ENCODE measurements around the gene SPIB. TPM values are rescaled to one million over a fixed set of nuclear protein-coding genes. Genes with fewer than 3 reads are reported as not detected.
"Not testable (repeated sequence)": the region's sequence is repeated elsewhere in the genome, so short reads cannot be mapped to it uniquely, and the experiment has no call there.

SPIB gene
- total and polyA plus RNA-seq, 3 experiments from 2014 or later, result 0.52 to 2.2 (median 1.00) TPM

- Histone ChIP-seq H3K4me3 (ENCODE audit: low read length) (no peak overlapping the region), H3K27me3 (ENCODE audit: insufficient read depth, low read length, poor library complexity, severe bottlenecking) (no peaks in the 10 kb centered on the region), H3K36me3 (ENCODE audit: insufficient read depth, low read length) (no peaks in the 10 kb centered on the region), H3K4me1 (ENCODE audit: insufficient read depth, low read length) (no peaks in the 10 kb centered on the region), H3K27ac (ENCODE audit: low read depth, low read length) (no peak overlapping the region), H3K9me3 (ENCODE audit: low read length) (no peaks in the 10 kb centered on the region)
- ChIA-PET POLR2A (no interaction called here), CTCF (interaction anchor here (1.9 kb wide), 1 partner anchor 109 kb away, joined by 5 read pairs; no protein-coding TSS in a partner anchor)
- no peak overlapping the region for H3K4me3 Mint-ChIP-seq
- peaks cover 6 to 21% of the 10 kb centered on the region in 2 donors for H3K27me3 Mint-ChIP-seq
- peaks cover 0 to 1% (median 0%) of the 10 kb centered on the region in 3 donors for H3K4me1 Mint-ChIP-seq
- no peak overlapping the region for H3K27ac Mint-ChIP-seq
- DNase-seq, result no peak
- H3K36me3 Mint-ChIP-seq, result peaks cover 0 to 1% (median 0%) of the 10 kb centered on the region in 3 donors
- no peaks in the 10 kb centered on the region for H3K9me3 Mint-ChIP-seq
Measured at GRCh38 chr19:50465986-50466705, 47.4 kb downstream of the SPIB start.

DNA sequence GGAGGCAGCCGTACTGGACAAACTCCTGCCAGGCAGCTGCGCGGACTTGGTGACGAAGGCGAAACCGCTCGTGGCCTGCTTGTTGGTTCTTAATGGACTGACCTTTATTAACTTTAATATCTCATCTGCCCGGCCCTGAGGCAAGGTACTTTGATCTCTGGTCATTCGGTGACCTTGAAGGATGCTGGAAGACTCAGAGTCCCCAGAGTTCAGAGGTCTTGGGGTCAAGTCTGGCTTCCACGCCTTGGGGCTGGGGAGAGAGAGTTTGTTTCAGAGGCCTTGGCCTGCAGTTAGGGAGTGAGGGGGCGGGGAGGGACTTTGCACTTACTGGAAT lies 47.9 kb downstream of the SPIB start:
- Mint-ChIP-seq H3K36me3 (peaks cover 0 to 1% (median 0%) of the 10 kb centered on the region in 3 donors), H3K9me3 (no peaks in the 10 kb centered on the region), H3K27me3 (peaks cover 6 to 18% of the 10 kb centered on the region in 2 donors), H3K4me1 (no peaks in the 10 kb centered on the region), H3K27ac (no peak overlapping the region), H3K4me3 (no peak overlapping the region)
- Histone ChIP-seq H3K27ac (ENCODE audit: low read depth, low read length) (no peak overlapping the region), H3K36me3 (ENCODE audit: insufficient read depth, low read length) (no peaks in the 10 kb centered on the region), H3K4me1 (ENCODE audit: insufficient read depth, low read length) (no peaks in the 10 kb centered on the region), H3K4me3 (ENCODE audit: low read length) (no peak overlapping the region), H3K9me3 (ENCODE audit: low read length) (no peaks in the 10 kb centered on the region), H3K27me3 (ENCODE audit: insufficient read depth, low read length, poor library complexity, severe bottlenecking) (no peaks in the 10 kb centered on the region)
- DNase-seq, result no peak
- ChIA-PET CTCF (interaction anchor here (1.9 kb wide), 1 partner anchor 109 kb away, joined by 5 read pairs; no protein-coding TSS in a partner anchor), POLR2A (no interaction called here)

DNA sequence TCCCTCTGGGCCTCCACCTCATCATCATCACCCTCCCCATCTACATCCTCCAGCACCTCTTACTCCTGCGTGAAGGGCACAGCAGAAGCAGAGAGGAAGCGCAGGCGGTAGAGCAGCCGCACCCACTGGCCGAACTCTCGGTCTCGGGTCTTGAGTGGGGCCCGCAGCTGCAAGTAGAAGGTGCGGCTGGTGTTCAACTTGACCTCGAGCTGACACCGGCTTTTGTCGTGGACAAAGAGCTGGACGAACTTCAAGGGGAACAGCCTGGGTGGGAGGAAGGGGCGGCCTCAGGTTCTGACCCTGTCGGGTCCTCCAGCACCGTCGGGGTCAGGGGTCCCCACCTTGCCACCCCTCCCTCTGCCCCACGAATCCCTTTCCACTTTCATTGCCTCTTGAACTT lies 48.8 kb downstream of the SPIB start:
- POLR2A ChIA-PET, result no interaction called here
- H3K9me3 Mint-ChIP-seq, result no peaks in the 10 kb centered on the region
- peaks cover 6 to 18% of the 10 kb centered on the region in 2 donors for H3K27me3 Mint-ChIP-seq

GRCh38 chr19:50468818-50469217 lies 50.1 kb downstream of the SPIB start:
- no peak overlapping the region for H3K27ac ChIP-seq (ENCODE audit: low read depth, low read length)
- Mint-ChIP-seq H3K36me3 (no peaks in the 10 kb centered on the region), H3K27me3 (peaks cover 4 to 14% of the 10 kb centered on the region in 2 donors), H3K9me3 (no peaks in the 10 kb centered on the region), H3K27ac (peak overlapping the region in 1 of 8 donors; percentile 47), H3K4me3 (no peak overlapping the region), H3K4me1 (no peaks in the 10 kb centered on the region)
- no peak overlapping the region for H3K4me3 ChIP-seq (ENCODE audit: low read length)
- H3K27me3 ChIP-seq (ENCODE audit: insufficient read depth, low read length, poor library complexity, severe bottlenecking), result no peaks in the 10 kb centered on the region
- H3K36me3 ChIP-seq (ENCODE audit: insufficient read depth, low read length), result no peaks in the 10 kb centered on the region
- no peaks in the 10 kb centered on the region for H3K9me3 ChIP-seq (ENCODE audit: low read length)
- no peaks in the 10 kb centered on the region for H3K4me1 ChIP-seq (ENCODE audit: insufficient read depth, low read length)
- CTCF ChIA-PET, result no interaction called here
- POLR2A ChIA-PET, result no interaction called here
- no peak for DNase-seq

More for the DNA sequence above, 48.8 kb downstream of the SPIB start:
- H3K9me3 ChIP-seq (ENCODE audit: low read length), result no peaks in the 10 kb centered on the region
- H3K36me3 ChIP-seq (ENCODE audit: insufficient read depth, low read length), result no peaks in the 10 kb centered on the region
- H3K27ac ChIP-seq (ENCODE audit: low read depth, low read length), result no peak overlapping the region
- Mint-ChIP-seq H3K27ac (no peak overlapping the region), H3K4me3 (no peak overlapping the region), H3K4me1 (no peaks in the 10 kb centered on the region), H3K36me3 (peaks cover 0 to 1% (median 0%) of the 10 kb centered on the region in 3 donors)
- DNase-seq, result no peak
- H3K27me3 ChIP-seq (ENCODE audit: insufficient read depth, low read length, poor library complexity, severe bottlenecking), result no peaks in the 10 kb centered on the region
- no peak overlapping the region for H3K4me3 ChIP-seq (ENCODE audit: low read length)
- CTCF ChIA-PET, result no interaction called here
- H3K4me1 ChIP-seq (ENCODE audit: insufficient read depth, low read length), result no peaks in the 10 kb centered on the region

GRCh38 chr19:50473336-50473735 lies 54.6 kb downstream of the SPIB start:
- H3K27me3 Mint-ChIP-seq; H3K27me3 ChIP-seq (ENCODE audit: insufficient read depth, low read length, poor library complexity, severe bottlenecking); H3K4me3 ChIP-seq (ENCODE audit: low read length); H3K9me3 Mint-ChIP-seq; H3K36me3 ChIP-seq (ENCODE audit: insufficient read depth, low read length); DNase-seq; H3K4me3 Mint-ChIP-seq; POLR2A ChIA-PET; H3K27ac ChIP-seq (ENCODE audit: low read depth, low read length); H3K9me3 ChIP-seq (ENCODE audit: low read length): not testable (repeated sequence)
- CTCF ChIA-PET, result interaction anchor here (0.9 kb wide), 1 partner anchor 97 kb away, joined by 3 read pairs; the partner anchor contains the start of gene NR1H2
- H3K36me3 Mint-ChIP-seq, result peaks cover 0 to 18% (median 0%) of the 10 kb centered on the region in 3 donors
- H3K27ac Mint-ChIP-seq, result peak overlapping the region in 4 of 8 donors; percentile 13 to 82 (median 38)
- H3K4me1 Mint-ChIP-seq, result peaks cover 19 to 26% (median 21%) of the 10 kb centered on the region in 3 donors
- peaks cover 15% of the 10 kb centered on the region for H3K4me1 ChIP-seq (ENCODE audit: insufficient read depth, low read length)

DNA sequence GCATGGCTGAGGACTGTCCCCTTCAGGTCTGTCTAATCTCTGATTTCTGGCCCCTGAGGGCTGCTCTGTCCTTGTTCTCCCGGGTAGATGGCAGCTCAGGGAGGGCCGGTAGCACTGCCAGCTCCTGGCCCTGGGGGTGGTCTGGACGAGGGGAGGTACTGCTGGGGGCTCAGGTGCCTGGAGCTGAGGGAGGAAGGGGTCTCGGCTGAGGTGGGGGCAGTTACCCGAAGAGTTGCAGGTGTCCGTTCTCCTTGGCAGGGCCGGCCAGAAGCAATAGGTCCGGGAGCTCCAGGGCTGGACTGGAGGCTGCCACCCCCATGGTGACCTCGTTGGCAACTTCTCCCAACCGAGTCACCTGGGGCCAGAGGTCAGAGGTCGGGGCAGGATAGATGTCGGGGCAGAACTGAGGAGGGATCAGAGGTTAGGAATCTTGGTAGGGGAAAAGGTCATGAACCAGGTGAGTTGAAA lies 56.4 kb downstream of the SPIB start:
- no peak for DNase-seq
- Histone ChIP-seq H3K36me3 (ENCODE audit: insufficient read depth, low read length) (peaks cover 7% of the 10 kb centered on the region), H3K27ac (ENCODE audit: low read depth, low read length) (no peak overlapping the region), H3K9me3 (ENCODE audit: low read length) (no peaks in the 10 kb centered on the region), H3K27me3 (ENCODE audit: insufficient read depth, low read length, poor library complexity, severe bottlenecking) (no peaks in the 10 kb centered on the region), H3K4me3 (ENCODE audit: low read length) (no peak overlapping the region), H3K4me1 (ENCODE audit: insufficient read depth, low read length) (peaks cover 26% of the 10 kb centered on the region)
- Mint-ChIP-seq H3K27ac (peak overlapping the region; percentile 60 to 98 (median 84)), H3K36me3 (peaks cover 0 to 30% (median 0%) of the 10 kb centered on the region in 3 donors), H3K9me3 (no peaks in the 10 kb centered on the region), H3K4me3 (peak overlapping the region; percentile 30 to 99 (median 95)), H3K4me1 (peaks cover 23 to 34% (median 24%) of the 10 kb centered on the region in 3 donors), H3K27me3 (peaks cover 0 to 2% of the 10 kb centered on the region in 2 donors)
- CTCF ChIA-PET, result interaction anchor here (1.5 kb wide), 1 partner anchor 118 kb away, joined by 4 read pairs; no protein-coding TSS in a partner anchor
- POLR2A ChIA-PET, result interaction anchor here (0.5 kb wide), 1 partner anchor 91 kb away, joined by 3 read pairs; the partner anchor contains the start of gene POLD1

DNA sequence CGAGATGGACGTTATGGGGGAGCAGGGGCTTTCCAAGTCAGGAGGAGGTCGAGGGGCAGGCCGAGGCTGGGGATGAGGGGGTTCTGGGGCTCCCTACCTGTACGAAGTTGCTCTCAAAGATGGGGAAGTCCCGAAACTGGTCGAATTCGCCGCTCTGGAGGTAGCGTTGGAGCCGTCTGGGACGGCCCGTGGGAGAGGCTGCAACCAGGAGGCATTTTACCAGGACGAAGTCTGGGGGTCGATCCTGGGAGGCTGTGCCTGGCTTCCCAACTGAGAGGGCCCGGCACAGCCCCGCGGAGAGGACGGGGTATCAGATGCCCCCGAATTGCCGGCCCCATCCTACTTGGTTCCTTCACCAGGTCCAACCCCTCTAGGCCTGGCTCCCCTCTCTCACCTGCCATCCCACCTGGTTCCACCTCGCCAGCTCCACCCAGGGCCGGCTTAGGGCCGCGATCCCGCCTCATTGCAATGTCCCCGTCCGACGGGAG lies 57.0 kb downstream of the SPIB start:
- ChIA-PET CTCF (interaction anchor here (1.5 kb wide), 1 partner anchor 118 kb away, joined by 4 read pairs; no protein-coding TSS in a partner anchor), POLR2A (interaction anchor here (0.5 kb wide), 1 partner anchor 92 kb away, joined by 3 read pairs; no protein-coding TSS in a partner anchor)
- peaks cover 23 to 34% (median 24%) of the 10 kb centered on the region in 3 donors for H3K4me1 Mint-ChIP-seq
- DNase-seq, result no peak
- H3K9me3 Mint-ChIP-seq, result no peaks in the 10 kb centered on the region
- Histone ChIP-seq H3K36me3 (ENCODE audit: insufficient read depth, low read length) (peaks cover 7% of the 10 kb centered on the region), H3K4me1 (ENCODE audit: insufficient read depth, low read length) (peaks cover 26% of the 10 kb centered on the region), H3K9me3 (ENCODE audit: low read length) (no peaks in the 10 kb centered on the region), H3K27me3 (ENCODE audit: insufficient read depth, low read length, poor library complexity, severe bottlenecking) (no peaks in the 10 kb centered on the region), H3K4me3 (ENCODE audit: low read length) (no peak overlapping the region), H3K27ac (ENCODE audit: low read depth, low read length) (no peak overlapping the region)
- H3K27me3 Mint-ChIP-seq, result peaks cover 0 to 2% of the 10 kb centered on the region in 2 donors
- H3K4me3 Mint-ChIP-seq, result peak overlapping the region; percentile 93 to 99 (median 98)
- H3K27ac Mint-ChIP-seq, result peak overlapping the region; percentile 86 to 98 (median 94)
- H3K36me3 Mint-ChIP-seq, result peaks cover 0 to 33% (median 0%) of the 10 kb centered on the region in 3 donors

All from CD8-positive, alpha-beta memory T cell (primary cell).